Mesenchymal stem cell (in vitro differentiated cells and primary cell): ENCODE data around the gene TTC7B.

Experiments
- DNase-seq: peaks from one replicate; pipeline ENCODE4 v3.0.0-alpha.2; 2013
- H2AFZ ChIP-seq: one replicate; pipeline ENCODE4 v1.6.1; 2013; ENCODE audit warnings: low read depth, mild to moderate bottlenecking, control low read depth, inconsistent platforms, low read length, moderate library complexity
- H2AK5ac ChIP-seq: 2 replicates; pipeline ENCODE4 v1.6.1; 2013; ENCODE audit warnings: low read length, moderate library complexity, mild to moderate bottlenecking, inconsistent platforms; ENCODE audit not compliant: severe bottlenecking
- H2BK120ac ChIP-seq: one replicate; pipeline ENCODE4 v1.6.1; 2013; ENCODE audit warnings: low read depth, mild to moderate bottlenecking, inconsistent platforms, low read length, moderate library complexity
- H2BK12ac ChIP-seq, 2 experiments: one replicate each; pipeline ENCODE4 v1.6.1; 2013; ENCODE audit warnings: inconsistent platforms in 2 of 2, low read length in 2 of 2, mild to moderate bottlenecking in 2 of 2, moderate library complexity in 2 of 2, control low read depth in 1 of 2
- H2BK15ac ChIP-seq: one replicate; pipeline ENCODE4 v1.6.1; 2013; ENCODE audit warnings: mild to moderate bottlenecking, low read depth, inconsistent platforms; ENCODE audit not compliant: poor library complexity, severe bottlenecking
- H2BK5ac ChIP-seq: 2 replicates; pipeline ENCODE4 v1.6.1; 2013; ENCODE audit warnings: low read depth, mild to moderate bottlenecking, low read length, control low read depth, inconsistent platforms; ENCODE audit not compliant: poor library complexity, severe bottlenecking
- H3K14ac ChIP-seq, 2 experiments: one replicate each; pipeline ENCODE4 v1.6.1; 2013; ENCODE audit warnings: inconsistent platforms in 2 of 2, low read length in 2 of 2, control low read depth in 1 of 2, mild to moderate bottlenecking in 1 of 2, moderate library complexity in 1 of 2
- H3K18ac ChIP-seq, 2 experiments: one replicate each; pipeline ENCODE4 v1.6.1; 2013; ENCODE audit warnings: inconsistent platforms in 2 of 2, low read length in 2 of 2, control low read depth in 1 of 2, low read depth in 1 of 2, mild to moderate bottlenecking in 1 of 2
- H3K23ac ChIP-seq, 2 experiments: one replicate each; pipeline ENCODE4 v1.6.1; 2013; ENCODE audit warnings: inconsistent platforms in 2 of 2, low read length in 2 of 2, mild to moderate bottlenecking in 2 of 2, moderate library complexity in 2 of 2, control low read depth in 1 of 2
- H3K27ac ChIP-seq: 2 replicates; pipeline ENCODE4 v1.5.1; 2013; ENCODE audit warnings: mild to moderate bottlenecking, moderate library complexity, low read length, control low read depth, inconsistent platforms; ENCODE audit not compliant: poor library complexity, severe bottlenecking
- H3K27me3 ChIP-seq, 2 experiments: 2 replicates each; pipeline versions ENCODE4 v1.6.1 to v1.7.0; 2013; ENCODE audit warnings: low read length in 2 of 2, mild to moderate bottlenecking in 2 of 2, moderate library complexity in 2 of 2, control low read depth in 1 of 2, inconsistent platforms in 1 of 2; ENCODE audit not compliant: control insufficient read depth in 1 of 2, insufficient read depth in 1 of 2
- H3K36me3 ChIP-seq, 2 experiments: 2 replicates each; pipeline versions ENCODE4 v1.6.1 to v1.7.0; 2013; ENCODE audit warnings: low read length in 2 of 2, control low read depth in 1 of 2, inconsistent platforms in 1 of 2, low read depth in 1 of 2, mild to moderate bottlenecking in 1 of 2; ENCODE audit not compliant: insufficient read depth in 2 of 2, control insufficient read depth in 1 of 2
- H3K4ac ChIP-seq, 2 experiments: one replicate each; pipeline ENCODE4 v1.6.1; 2013; ENCODE audit warnings: inconsistent platforms in 2 of 2, low read length in 2 of 2, mild to moderate bottlenecking in 2 of 2, moderate library complexity in 2 of 2, control low read depth in 1 of 2, low read depth in 1 of 2
- H3K4me1 ChIP-seq: 2 replicates; pipeline ENCODE4 v1.6.1; 2013; ENCODE audit warnings: low read depth, low read length, control low read depth; ENCODE audit not compliant: control insufficient read depth, insufficient read depth
- H3K4me2 ChIP-seq: 2 replicates; pipeline ENCODE4 v1.6.1; 2013; ENCODE audit warnings: low read length, mild to moderate bottlenecking, inconsistent platforms; ENCODE audit not compliant: poor library complexity, severe bottlenecking
- H3K4me3 ChIP-seq, 2 experiments: 2 replicates each; pipeline versions ENCODE4 v1.5.1 to v1.7.0; 2013; ENCODE audit warnings: low read length in 2 of 2, mild to moderate bottlenecking in 2 of 2, control low read depth in 1 of 2, low read depth in 1 of 2; ENCODE audit not compliant: insufficient read depth in 1 of 2
- H3K79me1 ChIP-seq: replicated peaks from 2 replicates; pipeline ENCODE4 v1.6.1; 2013; ENCODE audit warnings: mild to moderate bottlenecking, control low read depth, low read length, inconsistent platforms; ENCODE audit not compliant: poor library complexity, severe bottlenecking
- H3K9ac ChIP-seq: 2 replicates; pipeline ENCODE4 v1.7.0; 2013; ENCODE audit warnings: mild to moderate bottlenecking, low read length, moderate library complexity
- H3K9me3 ChIP-seq: 2 replicates; pipeline ENCODE4 v1.7.0; 2013; ENCODE audit warnings: mild to moderate bottlenecking, low read length; ENCODE audit not compliant: control insufficient read depth
- H4K8ac ChIP-seq: one replicate; pipeline ENCODE4 v1.6.1; 2013; ENCODE audit warnings: inconsistent platforms, mild to moderate bottlenecking, low read length, moderate library complexity
- H4K91ac ChIP-seq: one replicate; pipeline ENCODE4 v1.6.1; 2013; ENCODE audit warnings: mild to moderate bottlenecking, low read length, inconsistent platforms
- WGBS: methylation state at CpG from one replicate; pipeline ENCODE4 v1.1.7; 2013; ENCODE audit warnings: mixed read lengths; 5-methylcytosine and 5-hydroxymethylcytosine counted together

TTC7B gene

GRCh38 chr14:90642244-90642717 is 173.9 kb downstream of the TTC7B start:
- Histone ChIP-seq H2AK5ac (no peak overlapping the region), H4K91ac (no peak overlapping the region), H3K4ac (no peak overlapping the region), H4K8ac (no peak overlapping the region), H3K4me3 (no peak overlapping the region), H2AFZ (no peak overlapping the region), H2BK120ac (no peak overlapping the region), H3K14ac (peak overlapping the region in 1 of 2 experiments; percentile 49), H2BK15ac (no peak overlapping the region), H3K23ac (no peak overlapping the region), H3K27me3 (no peaks in the 10 kb centered on the region), H3K27ac (peak overlapping the region; percentile 13), H2BK12ac (no peak overlapping the region), H2BK5ac (no peak overlapping the region), H3K9me3 (no peaks in the 10 kb centered on the region), H3K4me2 (no peak overlapping the region), H3K79me1 (no peaks in the 10 kb centered on the region), H3K4me1 (peaks cover 18% of the 10 kb centered on the region), H3K36me3 (peaks cover 0 to 65% of the 10 kb centered on the region in 2 experiments), H3K18ac (no peak overlapping the region), H3K9ac (no peak overlapping the region)
- DNase-seq = peak; percentile 70
- 38% methylated on average over 3 of the region's 3 CpGs for WGBS

GRCh38 chr14:90641615-90642243 is 174.5 kb downstream of the TTC7B start:
- Histone ChIP-seq H2BK5ac (no peak overlapping the region), H3K9me3 (no peaks in the 10 kb centered on the region), H3K27ac (no peak overlapping the region), H4K8ac (no peak overlapping the region), H3K4ac (no peak overlapping the region), H3K4me3 (no peak overlapping the region), H3K23ac (no peak overlapping the region), H2AK5ac (no peak overlapping the region), H2BK15ac (no peak overlapping the region), H3K36me3 (peaks cover 0 to 61% of the 10 kb centered on the region in 2 experiments), H3K27me3 (no peaks in the 10 kb centered on the region), H3K14ac (no peak overlapping the region), H3K18ac (no peak overlapping the region), H2BK12ac (no peak overlapping the region), H4K91ac (no peak overlapping the region), H3K4me1 (peaks cover 18% of the 10 kb centered on the region), H2AFZ (no peak overlapping the region), H3K4me2 (no peak overlapping the region), H2BK120ac (no peak overlapping the region), H3K79me1 (no peaks in the 10 kb centered on the region), H3K9ac (no peak overlapping the region)
- peak; percentile 46 for DNase-seq
- 76% methylated on average over 6 of the region's 6 CpGs for WGBS

- H3K79me1 ChIP-seq = no peaks in the 10 kb centered on the region
- no peak overlapping the region for H3K27ac ChIP-seq
- H2AK5ac ChIP-seq = no peak overlapping the region
- peaks cover 13% of the 10 kb centered on the region for H3K4me1 ChIP-seq
- H3K14ac ChIP-seq = no peak overlapping the region
- H3K4me2 ChIP-seq = no peak overlapping the region
- peaks cover 0 to 55% of the 10 kb centered on the region in 2 experiments for H3K36me3 ChIP-seq
- no peak overlapping the region for H4K8ac ChIP-seq
- no peaks in the 10 kb centered on the region for H3K27me3 ChIP-seq
- WGBS = 83% methylated on average over 3 of the region's 3 CpGs
- H4K91ac ChIP-seq = no peak overlapping the region
- no peak overlapping the region for H3K18ac ChIP-seq
- no peak overlapping the region for H3K23ac ChIP-seq
- DNase-seq = no peak
- no peaks in the 10 kb centered on the region for H3K9me3 ChIP-seq
- no peak overlapping the region for H3K4ac ChIP-seq
- no peak overlapping the region for H3K9ac ChIP-seq
- H2BK5ac ChIP-seq = no peak overlapping the region
- H2BK15ac ChIP-seq = no peak overlapping the region
- H2BK12ac ChIP-seq = no peak overlapping the region
- H2BK120ac ChIP-seq = no peak overlapping the region
- no peak overlapping the region for H2AFZ ChIP-seq
- no peak overlapping the region for H3K4me3 ChIP-seq
Observed at GRCh38 chr14:90641168-90641567, 175.1 kb downstream of the TTC7B start.

- Histone ChIP-seq H2BK15ac (no peak overlapping the region), H3K4ac (no peak overlapping the region), H3K27me3 (no peaks in the 10 kb centered on the region), H3K23ac (no peak overlapping the region), H2BK120ac (no peak overlapping the region), H3K4me1 (peaks cover 4% of the 10 kb centered on the region), H2AK5ac (no peak overlapping the region), H4K91ac (no peak overlapping the region), H3K27ac (no peak overlapping the region), H3K4me3 (no peak overlapping the region), H2BK5ac (no peak overlapping the region), H2AFZ (no peak overlapping the region), H4K8ac (no peak overlapping the region), H3K14ac (no peak overlapping the region), H3K4me2 (no peak overlapping the region), H3K79me1 (no peaks in the 10 kb centered on the region), H3K9ac (no peak overlapping the region), H3K18ac (no peak overlapping the region), H3K9me3 (no peaks in the 10 kb centered on the region), H3K36me3 (peaks cover 0 to 45% of the 10 kb centered on the region in 2 experiments), H2BK12ac (no peak overlapping the region)
- 96% methylated on average over 9 of the region's 9 CpGs for WGBS
- DNase-seq = no peak
Observed at GRCh38 chr14:90639641-90640040, 176.6 kb downstream of the TTC7B start.
